ENCODE data around the gene IQSEC1. TPM values are rescaled to one million over a fixed set of nuclear protein-coding genes. Genes with fewer than 3 reads are reported as not detected.

The IQSEC1 gene
- total and polyA plus RNA-seq, 2 donors (not counting 1 experiment from before 2014, with no cell fraction given), result 96.7 to 222 TPM

GRCh38 chr3:12986521-12986920 is 86.7 kb downstream of the IQSEC1 start:
- Histone ChIP-seq H3K4me1 (ENCODE audit: control insufficient read depth in 2 of 2, insufficient read depth in 2 of 2, low read length in 2 of 2) (peaks cover 69 to 91% of the 10 kb centered on the region in 2 donors), H3K27me3 (replicated peaks in 1 of 4; ENCODE audit: control extremely low read depth in 1 of 4, control insufficient read depth in 3 of 4, insufficient read depth in 4 of 4, low read length in 3 of 4) (no peaks in the 10 kb centered on the region), H3K4me3 (ENCODE audit: control extremely low read depth in 1 of 5, extremely low read depth in 1 of 5, insufficient read depth in 1 of 5, low read depth in 2 of 5, low read length in 4 of 5) (no peak overlapping the region), H3K9ac (ENCODE audit: low read length) (no peak overlapping the region), H3K9me3 (ENCODE audit: control extremely low read depth in 1 of 3, control insufficient read depth in 2 of 3, insufficient read depth in 1 of 3, low read length in 2 of 3) (no peaks in the 10 kb centered on the region), H3K79me2 (ENCODE audit: control insufficient read depth, insufficient read depth, low read length) (peaks cover 98% of the 10 kb centered on the region), H3K4me2 (replicated peaks; ENCODE audit: low read depth, low read length, poor library complexity, severe bottlenecking) (no peak overlapping the region), H2AFZ (ENCODE audit: insufficient read depth, low read depth, low read length, poor library complexity, severe bottlenecking) (no peak overlapping the region), H3K27ac (ENCODE audit: low read length in 2 of 2) (peak overlapping the region in 1 of 2 donors; percentile 47), H3K36me3 (replicated peaks in 1 of 2; ENCODE audit: control extremely low read depth in 1 of 2, control insufficient read depth in 1 of 2, extremely low read depth in 1 of 2, insufficient read depth in 2 of 2, low read length in 1 of 2) (peaks cover 6 to 71% of the 10 kb centered on the region in 2 experiments), H4K20me1 (ENCODE audit: control insufficient read depth, insufficient read depth, low read length, poor library complexity, severe bottlenecking) (peaks cover 98% of the 10 kb centered on the region)
- 97% methylated on average over 7 of the region's 11 CpGs for whole genome bisulfite sequencing (ENCODE audit: insufficient coverage)
- ATAC-seq (ENCODE audit: low read depth), result no peak
- Mint-ChIP-seq H3K4me1 (peaks cover 80% of the 10 kb centered on the region), H3K27me3 (no peaks in the 10 kb centered on the region), H3K27ac (no peak overlapping the region), H3K4me3 (no peak overlapping the region), H3K9me3 (ENCODE audit: insufficient read depth) (no peaks in the 10 kb centered on the region)
- ChIA-PET CTCF (interaction anchor here (0.8 to 2.6 kb wide), 4 partner anchors 9 to 56 kb away, joined by 3 to 8 read pairs (median 4); no protein-coding TSS in a partner anchor), POLR2A (no interaction called here)
- TF ChIP-seq, protein P1, sequence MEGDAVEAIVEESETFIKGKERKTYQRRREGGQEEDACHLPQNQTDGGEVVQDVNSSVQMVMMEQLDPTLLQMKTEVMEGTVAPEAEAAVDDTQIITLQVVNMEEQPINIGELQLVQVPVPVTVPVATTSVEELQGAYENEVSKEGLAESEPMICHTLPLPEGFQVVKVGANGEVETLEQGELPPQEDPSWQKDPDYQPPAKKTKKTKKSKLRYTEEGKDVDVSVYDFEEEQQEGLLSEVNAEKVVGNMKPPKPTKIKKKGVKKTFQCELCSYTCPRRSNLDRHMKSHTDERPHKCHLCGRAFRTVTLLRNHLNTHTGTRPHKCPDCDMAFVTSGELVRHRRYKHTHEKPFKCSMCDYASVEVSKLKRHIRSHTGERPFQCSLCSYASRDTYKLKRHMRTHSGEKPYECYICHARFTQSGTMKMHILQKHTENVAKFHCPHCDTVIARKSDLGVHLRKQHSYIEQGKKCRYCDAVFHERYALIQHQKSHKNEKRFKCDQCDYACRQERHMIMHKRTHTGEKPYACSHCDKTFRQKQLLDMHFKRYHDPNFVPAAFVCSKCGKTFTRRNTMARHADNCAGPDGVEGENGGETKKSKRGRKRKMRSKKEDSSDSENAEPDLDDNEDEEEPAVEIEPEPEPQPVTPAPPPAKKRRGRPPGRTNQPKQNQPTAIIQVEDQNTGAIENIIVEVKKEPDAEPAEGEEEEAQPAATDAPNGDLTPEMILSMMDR (IDR thresholded peaks at IDR 0.05), result no peak
- TF ChIP-seq EZH2 (IDR thresholded peaks at IDR 0.05; ENCODE audit: borderline replicate concordance, insufficient read depth, low read depth, low read length, poor library complexity, severe bottlenecking), result no peak
- no peak for DNase-seq
- intact Hi-C loops (cut with micrococcal nuclease), result no loop called here

DNA sequence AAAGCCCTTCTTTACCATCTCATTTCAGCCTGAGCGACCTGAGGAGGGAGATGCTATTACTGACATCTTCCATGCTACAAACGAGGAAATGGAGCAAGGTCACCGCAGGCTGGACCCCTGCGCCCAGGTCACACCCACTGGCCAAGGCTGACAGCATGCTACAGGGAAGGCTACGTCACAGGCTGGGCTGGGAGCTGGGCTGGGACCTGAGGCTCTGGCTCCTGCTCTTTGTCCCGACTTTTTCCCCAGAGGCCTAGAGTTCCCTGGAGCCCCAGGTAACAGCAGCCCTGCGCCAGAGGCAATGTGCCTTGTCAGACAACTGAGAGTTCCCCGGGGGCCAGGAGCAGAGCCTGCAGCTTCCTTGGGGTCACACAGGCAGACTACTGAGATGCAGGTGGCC is 87.2 kb downstream of the IQSEC1 start:
- Histone ChIP-seq H3K27me3 (replicated peaks in 1 of 4; ENCODE audit: control extremely low read depth in 1 of 4, control insufficient read depth in 3 of 4, insufficient read depth in 4 of 4, low read length in 3 of 4) (no peaks in the 10 kb centered on the region), H3K9ac (ENCODE audit: low read length) (no peak overlapping the region), H2AFZ (ENCODE audit: insufficient read depth, low read depth, low read length, poor library complexity, severe bottlenecking) (no peak overlapping the region), H3K27ac (ENCODE audit: low read length in 2 of 2) (peak overlapping the region in 1 of 2 donors; percentile 47), H3K4me2 (replicated peaks; ENCODE audit: low read depth, low read length, poor library complexity, severe bottlenecking) (no peak overlapping the region), H3K36me3 (replicated peaks in 1 of 2; ENCODE audit: control extremely low read depth in 1 of 2, control insufficient read depth in 1 of 2, extremely low read depth in 1 of 2, insufficient read depth in 2 of 2, low read length in 1 of 2) (peaks cover 6 to 67% of the 10 kb centered on the region in 2 experiments), H3K79me2 (ENCODE audit: control insufficient read depth, insufficient read depth, low read length) (peaks cover 97% of the 10 kb centered on the region), H3K4me1 (ENCODE audit: control insufficient read depth in 2 of 2, insufficient read depth in 2 of 2, low read length in 2 of 2) (peaks cover 65 to 87% of the 10 kb centered on the region in 2 donors), H4K20me1 (ENCODE audit: control insufficient read depth, insufficient read depth, low read length, poor library complexity, severe bottlenecking) (peaks cover 98% of the 10 kb centered on the region), H3K9me3 (ENCODE audit: control extremely low read depth in 1 of 3, control insufficient read depth in 2 of 3, insufficient read depth in 1 of 3, low read length in 2 of 3) (no peaks in the 10 kb centered on the region), H3K4me3 (ENCODE audit: control extremely low read depth in 1 of 5, extremely low read depth in 1 of 5, insufficient read depth in 1 of 5, low read depth in 2 of 5, low read length in 4 of 5) (no peak overlapping the region)
- H3K27me3 Mint-ChIP-seq, result no peaks in the 10 kb centered on the region
- peak overlapping the region; percentile 41 for H3K27ac Mint-ChIP-seq
- DNase-seq (no peak), ATAC-seq (ENCODE audit: low read depth) (no peak)
- ChIA-PET CTCF (interaction anchor here (1.1 to 6.1 kb wide), 8 partner anchors 8 to 106 kb away, joined by 3 to 69 read pairs (median 5); no protein-coding TSS in a partner anchor), POLR2A (no interaction called here)
- no peaks in the 10 kb centered on the region for H3K9me3 Mint-ChIP-seq (ENCODE audit: insufficient read depth)
- intact Hi-C loops (cut with micrococcal nuclease), result no loop called here
- no peak overlapping the region for H3K4me3 Mint-ChIP-seq
- 89% methylated on average over 8 of the region's 8 CpGs for WGBS (ENCODE audit: insufficient coverage)
- H3K4me1 Mint-ChIP-seq, result peaks cover 79% of the 10 kb centered on the region
- TF ChIP-seq, protein P1 (IDR thresholded peaks at IDR 0.05), result no peak
- no peak for TF ChIP-seq EZH2 (IDR thresholded peaks at IDR 0.05; ENCODE audit: borderline replicate concordance, insufficient read depth, low read depth, low read length, poor library complexity, severe bottlenecking)
